Mammary epithelial cell (primary cell): Measurements from ENCODE around the gene RTTN.

Experiments
- CTCF ChIP-seq, 2 donors: IDR thresholded peaks in 1 of 2; conservative IDR thresholded peaks in 1 of 2; 2 replicates each; pipeline ENCODE4 v1.5.1; 2011 to 2012; ENCODE audit warnings: inconsistent platforms in 2 of 2, low read length in 2 of 2, mild to moderate bottlenecking in 2 of 2, control low read depth in 1 of 2, low read depth in 1 of 2; ENCODE audit not compliant: insufficient read depth in 1 of 2; ENCODE audit errors: extremely low read depth in 1 of 2
- EZH2 ChIP-seq: IDR thresholded peaks from 2 replicates; pipeline ENCODE4 v1.6.1; 2012; ENCODE audit warnings: low read length, inconsistent platforms, borderline replicate concordance

GRCh38 chr18:70228536-70228935 is 23.0 kb upstream of the RTTN start:
- TF ChIP-seq EZH2 (no peak), CTCF (conservative IDR thresholded peaks at IDR 0.05 in 1 of 2, IDR thresholded peaks at IDR 0.05 in 1 of 2; ENCODE audit: extremely low read depth in 1 of 2, insufficient read depth in 1 of 2, low read depth in 1 of 2, low read length in 2 of 2) (no peak)
